HG02884 (cell line): ENCODE results near the gene TRABD2B.

Experiments
- ATAC-seq: cut with Tn5 transposase; IDR thresholded peaks from one replicate; pipeline ENCODE4 v1.9.1; 2021; ENCODE audit warnings: mild to moderate bottlenecking, moderate library complexity; ENCODE audit not compliant: unreplicated experiment

Gene TRABD2B

GRCh38 chr1:47938520-47938919 is 58.7 kb downstream of the TRABD2B start:
- ATAC-seq, result no peak

GRCh38 chr1:47937586-47938254 is 59.5 kb downstream of the TRABD2B start:
- ATAC-seq, result no peak

DNA sequence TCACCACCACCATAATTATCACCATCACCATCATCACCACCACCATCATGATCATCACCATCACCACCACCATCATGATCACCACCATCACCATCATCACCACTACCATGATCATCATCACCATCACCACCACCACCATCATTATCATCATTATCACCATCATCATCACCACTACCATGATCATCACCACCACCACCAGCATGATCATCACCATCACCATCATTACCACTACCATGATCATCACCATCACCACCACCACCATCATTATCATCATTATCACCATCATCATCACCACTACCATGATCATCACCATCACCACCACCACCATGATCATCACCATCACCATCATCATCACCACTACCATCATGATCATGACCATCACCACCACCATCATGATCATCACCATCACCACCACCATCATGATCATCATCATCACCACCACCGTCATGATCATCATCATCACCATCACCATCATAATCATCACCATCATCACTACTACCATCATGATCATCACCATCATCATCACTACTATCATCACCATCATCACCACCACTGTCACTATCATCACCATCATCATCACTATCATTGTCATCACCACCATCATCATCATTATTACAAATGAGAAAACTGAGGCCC is 60.2 kb downstream of the TRABD2B start:
- no peak for ATAC-seq

- no peak for ATAC-seq
These were observed 61.3 kb downstream of the TRABD2B start for GRCh38 chr1:47935856-47936255.

DNA sequence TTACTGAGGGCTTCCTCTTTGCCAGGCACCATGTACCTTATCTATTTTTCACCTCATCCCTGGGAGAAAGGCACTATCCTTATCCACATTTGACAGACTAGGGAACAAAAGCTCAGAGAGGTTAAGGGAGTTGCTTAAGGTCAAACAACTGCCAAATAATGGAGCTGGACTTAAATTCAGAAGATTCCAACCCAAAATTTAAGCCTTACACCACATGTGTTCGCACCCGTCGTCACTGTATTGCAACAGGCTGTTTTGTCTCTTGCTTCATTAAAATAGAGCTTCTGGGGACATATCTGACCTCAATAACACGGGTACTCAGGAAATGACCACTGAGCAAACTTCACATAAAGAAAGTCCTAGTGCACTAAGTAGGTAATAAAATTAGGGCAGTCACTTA is 62.0 kb downstream of the TRABD2B start:
- no peak for ATAC-seq

DNA sequence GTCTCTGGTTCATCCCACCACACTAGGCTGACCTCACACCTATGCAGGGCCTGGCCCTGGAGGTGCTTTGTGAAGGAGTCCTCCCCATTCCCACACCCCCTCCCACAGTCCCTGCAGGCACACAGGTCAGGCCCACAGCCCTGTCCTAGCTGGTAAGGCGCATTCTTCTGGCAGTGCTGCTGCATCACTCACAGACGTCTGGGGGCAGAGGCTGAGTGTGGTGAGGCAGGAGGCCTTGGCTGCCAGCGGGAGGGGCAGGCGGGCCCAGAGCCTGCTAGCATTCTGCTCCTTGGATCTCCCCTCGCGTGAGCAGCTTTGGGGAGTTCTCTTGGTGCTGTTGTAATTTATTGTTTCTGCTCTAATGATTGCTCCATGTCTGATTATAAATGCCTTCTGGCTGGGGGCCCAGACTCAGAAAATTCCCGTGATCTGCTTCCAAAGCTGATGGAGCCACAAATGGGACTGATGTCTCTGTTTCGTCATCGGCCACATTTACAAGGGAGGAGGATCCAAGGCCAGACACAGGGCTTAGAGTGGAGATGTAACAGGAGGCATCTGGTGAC is 62.9 kb downstream of the TRABD2B start:
- ATAC-seq, result no peak

- no peak for ATAC-seq
These were observed 64.4 kb downstream of the TRABD2B start for GRCh38 chr1:47932743-47933142.

DNA sequence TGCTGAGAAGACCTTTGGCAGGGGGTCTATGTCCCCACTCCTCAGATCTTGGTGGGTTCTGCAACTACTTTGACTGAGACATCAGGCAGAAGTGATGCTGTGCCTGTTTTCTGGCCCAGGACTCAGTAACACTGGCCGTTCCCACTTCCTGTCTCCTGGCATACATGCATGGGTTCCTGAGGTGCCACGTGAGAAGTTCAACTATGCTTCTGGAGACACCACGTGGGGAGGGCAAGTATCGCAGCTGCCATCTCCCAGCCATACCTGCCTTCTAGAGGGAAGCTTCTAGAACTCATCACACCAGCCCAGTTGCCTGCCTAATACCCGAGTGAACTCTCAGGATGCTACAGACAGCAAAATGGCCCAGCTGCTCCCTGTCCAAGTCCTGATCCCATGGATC is 65.8 kb downstream of the TRABD2B start:
- no peak for ATAC-seq

DNA sequence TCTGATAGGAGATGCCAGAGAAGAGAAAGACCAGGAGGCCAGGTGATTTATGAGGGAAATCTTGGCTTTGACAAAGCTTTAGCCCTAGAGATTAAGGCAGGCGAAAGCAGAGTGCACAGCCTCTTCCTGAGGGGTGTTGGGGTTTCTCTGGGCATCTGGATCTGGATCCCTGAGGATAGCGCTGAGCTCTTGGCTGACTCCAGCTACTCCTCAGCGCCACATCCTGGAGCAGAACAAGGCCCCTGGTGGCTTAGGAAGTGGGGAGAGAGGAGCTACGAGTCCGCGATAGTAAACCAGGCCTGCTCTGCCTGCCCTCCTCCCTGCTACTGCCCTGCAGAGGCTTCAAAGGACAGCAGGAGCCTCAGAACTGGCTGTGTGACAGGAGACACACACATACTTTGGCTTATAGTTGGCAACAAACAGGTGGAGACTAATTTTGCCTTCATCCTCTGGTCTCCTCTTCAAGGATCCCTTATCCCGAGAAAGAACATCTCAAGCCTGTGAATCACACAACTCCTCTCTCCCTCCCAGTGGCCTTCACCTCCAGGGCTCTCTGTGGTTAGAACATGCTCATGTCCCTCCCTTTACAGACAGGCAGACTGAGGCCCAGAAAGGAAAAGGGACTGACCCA is 66.9 kb downstream of the TRABD2B start:
- no peak for ATAC-seq

DNA sequence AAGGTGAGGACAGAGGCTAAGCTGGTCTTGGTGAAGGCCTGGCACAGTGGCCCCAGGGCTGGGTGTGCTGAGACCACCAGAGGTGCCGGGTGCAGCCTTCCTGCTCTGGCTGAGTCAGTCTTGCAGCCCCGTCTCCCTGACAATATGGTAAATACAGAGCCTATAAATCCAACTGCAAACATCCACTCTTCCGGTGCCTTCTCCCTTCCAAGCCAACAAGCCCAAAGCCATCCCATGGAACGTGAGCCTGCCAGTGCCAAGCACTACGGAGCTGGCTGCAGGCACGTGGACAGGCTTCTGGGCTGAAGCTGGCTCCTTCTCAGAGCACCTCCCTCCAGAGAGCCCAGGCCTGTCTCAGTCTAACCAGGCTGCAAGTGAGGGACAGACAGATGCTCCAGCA is 70.0 kb downstream of the TRABD2B start:
- no peak for ATAC-seq

- no peak for ATAC-seq
These were observed 70.7 kb downstream of the TRABD2B start for GRCh38 chr1:47926461-47926999.

- no peak for ATAC-seq
These were observed 72.7 kb downstream of the TRABD2B start for GRCh38 chr1:47924270-47925048.

DNA sequence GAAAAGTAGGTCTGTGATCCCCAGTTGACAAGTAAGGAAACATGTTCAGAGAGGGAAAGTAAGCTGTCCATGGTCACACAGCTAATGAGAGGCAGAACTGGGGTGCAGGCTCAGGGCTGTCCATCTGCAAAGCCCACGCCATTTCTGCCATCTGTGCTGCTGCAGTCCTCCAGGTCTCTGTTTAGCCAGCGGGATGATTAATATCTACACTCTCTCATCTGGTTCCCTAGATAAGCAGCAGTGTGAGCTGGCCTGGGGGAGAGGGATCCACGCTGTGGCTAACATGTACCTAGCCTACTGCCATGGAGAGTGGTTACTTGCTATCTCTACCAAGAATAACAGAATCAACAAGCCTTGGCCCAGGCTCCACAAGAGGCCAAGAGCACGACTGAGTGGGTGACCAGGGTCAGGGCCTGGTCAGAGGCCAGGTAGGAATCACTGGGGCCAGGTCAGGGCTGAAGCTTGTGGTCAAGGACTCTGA is 75.2 kb downstream of the TRABD2B start:
- ATAC-seq, result no peak

GRCh38 chr1:47919113-47919833 is 77.9 kb downstream of the TRABD2B start:
- no peak for ATAC-seq

GRCh38 chr1:47918257-47918867 is 78.8 kb downstream of the TRABD2B start:
- ATAC-seq, result no peak

DNA sequence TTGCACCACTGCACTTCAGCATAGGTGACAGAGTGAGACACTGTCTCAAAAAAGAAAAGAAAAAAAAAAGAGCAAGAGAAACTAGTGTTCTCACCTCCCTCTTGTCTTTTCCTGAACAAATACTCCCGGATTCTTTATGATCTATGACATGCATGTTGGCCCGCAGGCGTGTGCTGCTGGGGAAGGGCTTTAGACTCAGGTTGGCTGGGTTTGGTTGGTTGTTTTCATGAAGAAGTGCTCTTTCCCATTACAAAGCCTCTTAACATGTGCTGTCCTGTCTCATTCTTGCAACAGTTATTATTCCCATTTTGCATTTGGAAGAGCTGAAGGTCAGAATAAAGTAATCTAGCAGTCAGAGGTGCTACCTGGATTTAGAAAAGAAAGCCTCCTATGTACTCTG is 79.5 kb downstream of the TRABD2B start:
- no peak for ATAC-seq

GRCh38 chr1:47915677-47916353 is 81.4 kb downstream of the TRABD2B start:
- no peak for ATAC-seq

DNA sequence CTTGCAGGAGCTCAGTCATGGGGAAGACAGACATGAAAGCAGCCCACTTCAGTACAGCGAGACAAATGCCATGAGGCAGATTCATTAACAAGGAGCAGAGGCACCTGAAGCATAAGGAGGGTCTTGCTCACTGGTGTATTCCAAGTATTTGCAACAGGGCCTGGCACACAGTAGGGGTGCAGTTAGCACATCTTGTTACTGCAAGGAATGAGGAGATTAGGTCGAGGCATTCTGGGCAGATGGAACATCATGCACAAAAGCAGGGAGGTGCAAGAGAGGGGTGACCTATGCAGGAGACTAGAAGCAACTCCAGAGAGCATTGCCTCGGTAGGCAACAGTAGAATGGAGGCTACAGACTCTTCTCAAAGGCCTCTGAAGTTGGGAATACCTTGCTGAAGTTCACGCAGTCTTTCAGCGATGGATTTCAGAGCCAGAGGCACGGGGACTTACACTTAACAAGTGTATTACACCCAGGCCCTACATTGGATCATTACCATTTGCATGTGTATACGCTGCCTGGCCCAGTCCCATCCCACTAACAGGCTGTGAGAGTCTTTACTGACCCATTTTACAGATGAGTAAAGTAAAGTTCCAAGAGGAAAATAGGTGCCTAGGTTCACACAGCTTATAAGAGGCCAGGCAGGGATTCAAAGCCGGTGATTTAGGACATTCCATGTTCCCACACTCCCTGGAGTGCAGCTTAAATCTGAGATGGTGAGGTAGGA is 82.1 kb downstream of the TRABD2B start:
- ATAC-seq, result no peak
